Measurements from ENCODE around the gene INTS15.
"Not testable (repeated sequence)": the region's sequence is repeated elsewhere in the genome, so short reads cannot be mapped to it uniquely, and the experiment has no call there.

INTS15 gene

GRCh38 chr7:6577369-6578113 is 12.3 kb upstream of the INTS15 start, which contains the start of gene ZDHHC4:
Gene ZDHHC4 (plus strand): TSS chr7:6577454. CDS start chr7:6580562, 3,108 bp downstream.
- peak; percentile 66 to 91 (median 79) for DNase-seq

DNA sequence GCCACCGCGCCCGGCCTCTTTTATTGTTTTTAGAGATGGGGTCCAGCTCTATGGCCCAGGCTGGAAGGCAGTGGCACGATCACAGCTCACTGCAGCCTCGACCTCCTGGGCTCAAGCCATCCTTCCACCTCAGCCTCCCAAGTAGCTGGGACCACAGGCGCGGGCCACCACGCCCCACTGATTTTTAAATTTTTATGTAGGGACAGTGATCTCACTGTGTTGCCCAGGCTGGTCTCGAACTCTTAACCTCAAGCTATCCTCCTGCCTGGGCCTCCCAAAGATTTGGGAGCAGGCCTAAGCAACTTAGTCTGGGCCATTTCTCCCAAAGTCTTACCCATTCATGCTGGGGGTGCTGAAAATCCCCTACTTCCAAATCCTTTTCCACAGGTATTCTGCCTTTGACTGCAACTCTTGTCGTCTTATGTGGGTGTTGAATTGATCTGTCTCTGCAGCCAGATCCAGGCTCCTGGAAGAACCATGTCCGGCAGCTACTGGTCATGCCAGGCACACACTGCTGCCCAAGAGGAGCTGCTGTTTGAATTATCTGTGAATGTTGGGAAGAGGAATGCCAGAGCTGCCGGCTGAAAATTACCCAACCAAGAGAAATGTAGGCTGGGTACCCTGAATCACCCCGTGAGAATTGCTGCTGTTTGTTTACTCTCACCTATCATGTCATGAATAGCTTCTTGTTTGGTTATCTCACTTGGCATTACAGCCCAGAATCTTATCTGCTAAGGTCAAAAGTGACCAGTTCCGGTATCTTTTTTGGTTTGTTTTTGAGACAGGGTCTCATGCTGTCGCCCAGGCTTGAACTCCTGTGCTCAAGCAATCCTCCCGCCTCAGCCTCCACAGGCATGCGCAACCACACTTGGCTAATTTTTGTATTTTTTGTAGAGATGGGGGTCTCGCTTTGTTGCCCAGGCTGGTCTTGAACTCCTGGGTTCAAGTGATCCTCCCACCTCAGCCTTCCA is 11.4 kb upstream of the INTS15 start:
- no peak for DNase-seq

GRCh38 chr7:6579446-6579845 is 10.4 kb upstream of the INTS15 start:
- DNase-seq, result no peak

- DNase-seq, result not testable (repeated sequence)
These were observed 3.9 kb upstream of the INTS15 start for GRCh38 chr7:6585746-6586432.

GRCh38 chr7:6588566-6588965 is 1.3 kb upstream of the INTS15 start:
- no peak for DNase-seq

DNA sequence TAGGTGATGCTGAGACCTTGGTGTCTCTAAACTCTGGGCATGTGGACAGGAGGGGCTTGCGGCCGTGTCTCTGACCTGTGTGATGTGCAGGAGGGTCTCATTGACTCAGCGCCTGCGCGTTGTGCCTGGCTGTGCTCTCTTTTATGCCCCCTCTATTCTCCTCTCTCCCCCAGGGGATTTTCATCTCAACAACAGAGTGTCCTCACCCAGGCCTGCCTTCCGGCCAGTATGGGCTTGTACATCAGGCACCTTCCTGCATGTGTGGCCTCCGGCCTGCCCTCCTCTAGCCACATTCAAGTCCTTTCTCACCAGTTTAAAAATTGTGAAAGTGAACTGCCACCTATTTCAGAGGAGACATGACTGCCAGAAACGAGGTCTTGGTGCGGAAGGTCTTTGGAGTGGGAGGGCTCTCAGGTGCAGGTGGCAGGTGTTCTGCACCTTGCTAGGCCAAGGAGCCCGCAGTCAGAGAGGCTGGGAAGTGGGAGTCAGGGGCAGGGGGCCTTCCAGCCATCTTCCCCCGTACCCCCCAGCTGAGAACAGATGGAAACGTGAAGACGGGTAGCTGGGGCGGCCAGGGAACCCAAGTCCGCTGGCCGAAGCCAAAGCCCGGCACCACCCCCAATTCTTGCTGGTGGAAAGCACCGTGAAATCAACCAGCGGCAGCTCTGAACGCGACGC is 531 bp upstream of the INTS15 start:
- DNase-seq, result no peak

DNA sequence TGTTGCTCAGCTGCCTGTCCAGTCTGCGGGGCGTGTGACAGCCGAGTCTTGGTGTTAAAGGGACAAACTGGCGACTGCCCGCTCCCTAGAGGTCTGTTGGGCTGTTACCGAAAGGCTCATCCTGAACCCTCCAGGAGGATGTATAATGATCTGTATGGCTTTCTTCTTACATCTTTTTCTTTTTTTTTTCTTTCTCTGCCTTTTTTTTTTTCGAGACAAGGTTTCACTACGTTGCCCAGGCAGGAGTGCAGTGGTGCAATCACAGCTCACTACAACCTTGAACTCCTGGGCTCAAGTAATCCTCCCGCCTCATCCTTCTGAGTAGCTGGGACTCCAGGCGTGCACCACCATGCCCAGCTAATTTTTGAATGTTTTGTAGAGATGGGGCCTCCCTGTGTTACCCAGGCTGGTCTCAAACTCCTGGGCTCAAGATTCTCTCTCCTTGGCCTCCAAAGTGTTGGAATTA is 857 bp downstream of the INTS15 start:
- peak in 1 of 5 donors; percentile 14 for DNase-seq

- DNase-seq, result no peak
These were observed 10.3 kb downstream of the INTS15 start for GRCh38 chr7:6600093-6600492.

DNA sequence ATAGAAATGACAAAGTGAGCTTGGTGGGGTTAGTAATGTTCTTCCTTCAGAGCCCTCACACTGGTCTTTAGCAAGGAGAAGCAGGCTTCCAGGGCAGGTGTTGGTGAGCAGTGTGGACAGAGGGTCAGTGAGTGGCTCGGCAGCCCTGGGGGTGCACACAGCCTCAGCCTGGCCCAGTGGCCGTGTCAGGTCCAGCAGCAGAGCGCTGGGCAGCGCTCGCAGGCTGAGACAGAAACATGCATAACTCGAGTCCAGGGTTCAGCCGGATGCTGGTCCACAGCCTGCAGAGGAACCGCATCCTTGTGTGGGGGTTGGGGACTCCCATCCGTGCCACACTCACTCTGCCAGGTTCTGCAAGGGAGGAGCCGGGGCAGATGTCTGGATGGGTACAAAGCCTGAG is 14.6 kb downstream of the INTS15 start:
- no peak for DNase-seq

DNA sequence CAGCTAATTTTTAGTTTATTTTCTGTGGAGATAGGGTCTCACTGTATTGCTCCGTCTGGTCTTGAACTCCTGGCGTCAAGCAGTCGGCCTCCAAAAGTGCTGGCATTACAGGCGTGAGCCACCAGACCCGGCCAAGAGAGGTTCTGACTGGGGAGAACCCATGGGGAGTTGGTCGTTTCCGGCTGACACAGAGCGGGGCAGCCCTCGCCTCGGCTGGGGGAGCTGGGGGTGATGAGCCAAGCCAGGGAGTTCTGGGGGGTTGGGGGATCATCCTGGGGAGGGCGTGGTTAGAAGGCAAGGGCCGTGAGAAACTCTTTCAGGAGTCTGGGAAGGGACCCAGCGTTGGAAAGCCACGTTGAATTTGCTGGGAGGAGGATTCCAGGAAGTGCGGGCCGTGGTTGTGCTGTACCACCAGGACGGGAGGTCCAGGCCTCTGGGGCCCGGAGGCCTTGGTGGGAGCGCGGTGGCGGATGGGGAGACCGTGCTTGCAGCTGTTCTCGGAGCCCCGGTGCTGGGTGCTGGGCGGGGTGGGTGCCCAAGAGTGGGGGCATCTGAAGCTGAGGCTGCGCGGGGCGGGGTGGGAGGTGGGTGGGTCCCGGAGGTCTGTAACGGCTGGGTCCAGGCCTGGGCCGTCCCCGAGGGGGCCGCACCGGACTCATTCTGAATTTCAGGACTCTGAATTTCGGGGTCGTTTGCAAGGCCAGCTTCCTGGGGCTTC is 17.2 kb downstream of the INTS15 start:
- no peak for DNase-seq

DNA sequence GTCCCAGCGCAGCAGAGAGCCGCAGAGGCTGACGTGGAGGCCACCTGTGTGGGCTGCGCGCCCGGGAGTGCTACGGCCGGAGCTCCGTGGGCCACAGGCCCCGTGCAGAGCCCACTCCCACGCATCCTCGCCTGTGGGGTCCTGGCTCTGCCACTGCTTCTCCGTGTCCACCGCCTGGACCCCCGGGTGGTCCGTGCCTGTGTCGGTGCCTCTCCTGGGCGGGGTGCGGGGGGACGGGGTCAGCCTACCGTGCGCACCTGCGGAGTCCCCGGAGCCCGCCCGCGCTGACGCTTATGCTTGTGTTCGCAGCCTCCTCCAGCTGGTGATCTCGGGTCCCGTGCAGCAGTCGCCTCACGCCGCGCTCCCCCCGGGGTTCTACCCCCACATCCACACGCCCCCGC is 17.8 kb downstream of the INTS15 start:
- DNase-seq, result no peak

DNA sequence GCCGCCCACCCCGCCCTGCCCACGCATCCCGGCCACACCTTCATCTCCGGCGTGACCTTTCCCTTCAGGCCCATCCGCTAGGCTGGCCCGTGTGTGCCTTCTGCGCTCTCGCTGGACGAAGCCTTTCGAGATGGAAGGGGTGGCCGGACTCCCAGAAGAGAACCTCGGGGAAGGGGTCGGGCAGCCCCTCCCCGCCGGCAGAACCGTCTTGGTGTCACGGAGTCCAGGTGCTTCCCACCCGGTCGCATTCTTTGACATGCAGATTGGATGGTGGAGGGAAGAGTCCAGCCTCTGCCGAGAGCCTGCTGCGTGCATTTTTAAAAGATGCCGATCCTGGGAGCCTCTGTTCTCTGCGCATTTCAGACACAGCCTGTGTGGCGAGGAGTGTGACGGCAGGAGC is 18.3 kb downstream of the INTS15 start:
- no peak for DNase-seq

DNA sequence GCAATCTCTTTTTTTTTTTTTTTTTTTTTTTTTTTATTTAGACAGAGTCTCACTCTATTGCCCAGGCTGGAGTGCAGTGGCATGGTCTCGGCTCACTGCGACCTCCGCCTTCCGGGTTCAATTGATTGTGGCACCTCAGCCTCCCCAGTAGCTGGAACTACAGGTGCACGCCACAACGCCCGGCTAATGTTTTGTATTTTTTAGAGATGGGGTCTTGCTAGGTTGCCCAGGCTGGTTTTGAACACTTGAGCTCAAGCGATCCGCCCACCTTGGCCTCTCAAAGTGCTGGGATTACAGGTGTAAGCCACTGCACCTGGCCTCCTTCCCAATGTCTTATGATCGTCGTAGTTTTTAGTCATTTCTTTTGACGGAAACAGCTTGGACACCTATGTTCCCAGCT is 19.0 kb downstream of the INTS15 start:
- DNase-seq, result no peak

DNA sequence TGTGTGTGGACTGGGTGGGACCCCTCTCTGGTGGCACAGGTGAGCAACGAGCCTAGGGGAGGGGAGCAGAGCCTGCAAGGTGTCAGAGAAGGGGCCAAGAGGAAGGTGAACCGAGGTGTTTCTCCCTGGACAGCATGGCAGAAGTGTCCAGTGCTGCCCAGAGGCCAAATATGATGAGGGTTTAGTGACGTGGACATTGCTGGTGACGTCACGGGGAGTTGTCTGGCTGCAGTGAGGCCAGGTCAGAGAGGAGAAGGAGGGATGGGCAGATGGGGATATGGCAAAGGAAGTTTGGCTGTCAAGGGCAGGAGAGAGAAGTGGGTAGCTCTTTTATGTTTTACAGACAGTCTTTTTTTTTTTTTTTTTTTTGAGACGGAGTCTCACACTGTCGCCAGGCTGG is 23.0 kb downstream of the INTS15 start:
- DNase-seq, result no peak

- DNase-seq, result no peak
These were observed 23.9 kb downstream of the INTS15 start for GRCh38 chr7:6613706-6614105.

DNA sequence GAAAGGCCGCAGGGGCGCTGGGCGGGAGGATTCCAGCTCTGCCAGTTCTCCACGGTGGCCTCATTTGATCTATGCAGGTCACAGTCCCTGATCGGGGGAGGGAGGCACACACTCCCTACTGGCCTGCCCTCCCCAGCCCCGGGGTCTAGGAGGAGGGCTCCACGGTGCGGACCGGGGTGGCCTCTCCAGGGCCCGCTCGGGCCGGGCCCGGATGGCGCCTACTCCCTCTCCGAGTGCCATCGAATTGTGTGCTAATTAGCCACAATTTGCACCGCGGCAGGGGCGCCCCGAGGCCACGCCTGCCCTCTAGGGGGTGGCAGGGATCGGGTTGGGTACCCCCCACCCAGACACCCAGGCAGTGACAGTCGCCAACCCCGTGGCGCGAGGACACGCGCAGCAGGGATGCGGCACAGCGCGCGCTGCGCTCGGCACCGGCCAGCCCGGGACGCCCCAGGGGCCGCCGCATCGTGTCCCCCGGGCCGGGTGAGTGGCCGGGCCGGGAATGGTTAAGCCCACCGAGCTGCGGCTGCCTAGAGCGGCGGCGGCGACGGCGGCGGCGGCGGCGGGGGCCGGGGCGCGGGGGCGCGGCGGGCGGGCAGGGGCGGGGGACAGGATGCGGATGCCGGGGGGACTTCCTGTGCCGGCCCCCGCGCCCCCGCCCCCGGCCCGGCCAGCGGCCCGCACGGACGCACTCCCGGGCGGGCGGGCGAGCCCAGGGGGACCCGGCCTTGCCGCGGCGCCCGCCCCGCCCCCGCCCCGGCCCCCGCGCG is 25.3 kb downstream of the INTS15 start, which contains the start of gene ZNF853:
ZNF853 (plus strand) TSS at position 658 of the 770 bp plus-strand sequence. CDS start 565 bp downstream, outside the sequence.
- no peak for DNase-seq

GRCh38 chr7:6615723-6616555 is 26.1 kb downstream of the INTS15 start:
- no peak for DNase-seq

DNA sequence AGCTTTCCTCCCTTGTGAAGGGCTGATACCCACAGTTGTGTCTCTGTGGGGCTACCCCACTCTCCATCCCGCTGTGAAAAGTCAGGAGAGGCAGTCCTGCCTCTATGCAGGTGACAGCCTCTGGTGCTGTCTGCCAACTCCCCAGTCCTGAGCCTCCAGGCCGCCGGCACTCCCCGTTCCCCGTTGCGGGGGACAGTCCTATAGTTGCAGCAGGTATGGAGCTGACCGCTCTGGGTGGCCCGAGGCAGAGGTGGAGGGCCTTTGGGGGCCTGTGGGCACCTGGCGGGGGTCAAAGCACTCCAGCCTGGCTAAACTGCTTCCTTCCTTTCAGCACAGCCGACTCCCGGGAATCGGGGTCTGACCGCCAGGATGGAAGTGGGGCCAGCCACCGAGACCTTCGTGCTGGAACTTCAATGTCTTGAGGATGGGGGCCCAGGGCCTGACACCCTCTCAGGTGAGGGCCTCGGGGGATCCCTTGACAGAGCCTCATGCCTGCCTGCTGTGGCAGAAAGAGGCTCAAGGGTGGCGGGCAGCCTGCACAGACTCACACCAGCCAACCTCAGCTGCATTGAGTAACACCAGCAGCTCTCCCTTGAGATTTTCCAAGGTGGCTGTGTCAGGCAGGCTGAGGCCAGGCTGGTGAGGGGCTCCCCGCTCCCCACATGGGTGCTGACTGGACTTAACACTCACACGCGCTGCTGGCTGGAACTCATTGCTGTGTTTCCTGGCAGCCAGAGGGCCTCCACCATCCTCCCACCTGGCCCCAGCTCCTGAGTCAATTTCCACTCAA is 27.2 kb downstream of the INTS15 start:
- DNase-seq, result no peak

DNA sequence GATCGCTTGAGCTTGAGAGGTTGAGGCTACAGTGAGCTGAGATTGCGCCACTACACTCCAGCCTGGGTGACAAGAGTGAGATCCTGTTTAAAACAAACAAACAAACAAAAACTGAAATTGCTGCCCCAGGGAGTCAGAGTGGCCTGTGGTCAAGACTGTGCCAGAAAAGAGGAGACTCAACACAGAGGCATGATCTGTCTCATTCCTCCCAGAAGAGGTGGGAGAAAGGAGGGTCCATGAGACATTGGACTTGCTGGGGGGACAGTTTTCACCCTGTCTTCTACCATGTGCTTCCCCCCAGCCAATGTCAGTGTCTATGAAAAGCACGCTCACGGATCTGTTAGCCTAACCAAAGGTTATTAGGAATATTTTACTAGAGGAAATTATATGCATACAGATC is 28.8 kb downstream of the INTS15 start:
- no peak for DNase-seq

All from T-helper 1 cell (primary cell).